Measurements from ENCODE around the gene HAX1.
"Not testable (repeated sequence)": the region's sequence is repeated elsewhere in the genome, so short reads cannot be mapped to it uniquely, and the experiment has no call there.

The HAX1 gene

GRCh38 chr1:154272217-154272998 is at the start of gene HAX1:
HAX1 (plus strand) TSS chr1:154272629; CDS start chr1:154272724, 95 bp downstream.
- DNase-seq, result peak; percentile 97

GRCh38 chr1:154222918-154223317 is 49.5 kb upstream of the HAX1 start:
- DNase-seq, result no peak

DNA sequence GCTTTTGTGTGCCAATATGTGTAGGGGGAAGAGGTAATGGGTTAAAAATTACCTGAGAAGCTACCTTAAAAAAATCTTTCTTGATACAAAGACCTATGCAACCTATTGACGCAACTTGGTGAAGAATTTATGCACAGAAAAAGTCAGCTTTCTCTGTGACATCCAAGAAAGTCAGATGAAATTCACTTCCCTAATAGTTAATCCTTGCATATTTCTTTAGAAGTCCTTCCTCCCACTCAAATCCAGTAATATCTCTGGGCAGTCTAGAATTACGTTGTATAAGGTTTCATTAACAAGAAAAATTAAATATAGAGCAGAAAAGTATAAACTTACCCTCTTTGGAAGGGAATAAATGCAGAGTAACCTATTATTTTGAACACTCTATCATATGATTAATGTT is 48.8 kb upstream of the HAX1 start:
- DNase-seq, result no peak

- DNase-seq, result no peak
Observed at GRCh38 chr1:154225370-154225769, 47.1 kb upstream of the HAX1 start.

- DNase-seq, result not testable (repeated sequence)
Observed at GRCh38 chr1:154231112-154231511, 41.3 kb upstream of the HAX1 start.

- DNase-seq, result not testable (repeated sequence)
Observed at GRCh38 chr1:154233127-154233526, 39.3 kb upstream of the HAX1 start.

DNA sequence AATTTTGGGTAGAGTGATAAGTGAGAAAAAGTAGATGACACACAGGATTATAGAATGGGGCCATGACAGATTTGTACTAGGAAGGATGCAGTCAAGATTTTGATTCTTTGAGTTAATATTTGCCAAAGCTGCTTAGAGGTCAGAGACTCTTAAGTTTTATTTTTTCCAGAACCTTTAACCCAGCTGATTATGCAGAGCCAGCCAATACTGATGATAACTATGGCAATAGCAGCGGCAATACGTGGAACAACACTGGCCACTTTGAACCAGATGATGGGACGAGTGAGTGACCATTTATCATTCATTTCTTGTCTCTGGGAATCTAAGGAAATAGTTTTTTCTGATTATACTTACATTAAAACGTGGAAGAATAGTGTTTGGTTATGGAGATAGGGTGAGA is 35.6 kb upstream of the HAX1 start:
- no peak for DNase-seq

GRCh38 chr1:154237435-154237834 is 35.0 kb upstream of the HAX1 start:
- no peak for DNase-seq

GRCh38 chr1:154237880-154238506 is 34.4 kb upstream of the HAX1 start:
- no peak for DNase-seq

DNA sequence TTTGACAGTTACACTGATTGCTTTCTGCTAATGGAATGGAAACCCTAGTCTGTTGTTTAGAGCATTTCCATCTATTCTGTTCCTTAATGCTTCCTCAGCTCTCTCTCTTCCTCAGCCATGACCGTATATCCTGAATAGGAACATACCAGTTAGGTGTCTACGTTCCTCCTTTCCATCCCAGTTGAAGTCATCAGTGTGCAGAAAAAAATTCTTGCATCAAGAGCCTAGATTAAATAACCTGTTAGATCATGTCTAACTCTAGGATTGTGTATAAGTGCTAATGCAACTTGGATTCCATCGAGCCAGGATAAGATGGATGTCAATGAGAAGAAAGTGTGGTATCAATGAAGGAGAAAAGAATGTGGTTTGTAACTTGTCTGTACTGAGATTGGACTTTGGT is 32.9 kb upstream of the HAX1 start:
- DNase-seq, result no peak

DNA sequence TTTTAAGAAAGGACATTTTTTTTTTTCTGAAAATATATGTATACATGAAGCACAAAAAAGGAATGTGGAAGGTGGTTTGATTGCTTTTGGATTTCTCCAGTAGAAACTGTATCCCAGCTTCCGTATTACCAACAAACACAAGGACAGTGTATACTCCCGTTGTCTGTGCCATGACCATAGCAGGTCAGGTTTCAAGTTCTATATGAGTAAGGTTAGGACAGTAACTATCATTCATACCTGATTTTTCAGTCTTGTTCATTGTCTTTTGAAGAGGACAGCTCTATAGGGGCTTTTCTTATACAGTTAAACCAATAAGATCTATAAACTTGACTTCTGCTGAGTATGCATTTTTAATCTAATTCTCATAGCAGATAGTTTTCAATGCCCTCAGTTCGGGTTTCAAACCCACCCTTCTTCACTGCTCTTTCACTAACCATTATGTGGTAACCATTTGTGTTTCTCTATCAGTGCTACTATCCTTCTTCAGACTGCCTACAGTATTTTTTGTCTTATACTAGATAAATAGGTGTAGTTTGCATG is 32.1 kb upstream of the HAX1 start:
- no peak for DNase-seq

DNA sequence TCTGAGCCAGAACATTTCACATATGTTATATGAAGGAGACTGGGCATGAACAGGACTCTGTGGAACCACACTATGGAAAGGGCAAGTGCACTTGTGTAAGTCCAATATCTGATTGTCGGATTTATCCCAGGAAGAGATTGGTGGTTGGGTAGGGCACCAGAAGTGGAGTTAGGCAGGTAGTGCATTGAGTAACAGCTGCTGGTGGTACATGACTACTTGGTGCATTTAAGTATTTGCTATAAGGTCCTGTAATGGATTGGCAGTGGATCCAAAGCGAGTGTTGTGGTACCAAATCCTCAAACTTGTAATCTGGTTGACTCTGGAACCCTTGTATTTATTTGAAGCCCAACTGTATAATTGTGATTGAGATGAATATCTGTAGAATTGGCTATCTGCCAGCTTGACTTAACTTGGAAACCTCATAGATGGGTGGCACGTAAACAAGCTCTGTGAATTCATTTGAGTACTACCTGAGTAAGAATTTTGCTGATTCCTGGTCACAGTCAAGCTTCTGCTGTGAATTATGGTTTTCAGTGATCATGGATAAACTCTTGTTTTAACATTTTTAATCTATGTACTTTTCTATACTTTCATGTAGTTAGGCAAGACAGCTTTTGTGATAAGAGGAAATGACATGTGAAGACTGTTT is 30.6 kb upstream of the HAX1 start:
- no peak for DNase-seq

- DNase-seq, result no peak
Observed at GRCh38 chr1:154253671-154254070, 18.8 kb upstream of the HAX1 start.

DNA sequence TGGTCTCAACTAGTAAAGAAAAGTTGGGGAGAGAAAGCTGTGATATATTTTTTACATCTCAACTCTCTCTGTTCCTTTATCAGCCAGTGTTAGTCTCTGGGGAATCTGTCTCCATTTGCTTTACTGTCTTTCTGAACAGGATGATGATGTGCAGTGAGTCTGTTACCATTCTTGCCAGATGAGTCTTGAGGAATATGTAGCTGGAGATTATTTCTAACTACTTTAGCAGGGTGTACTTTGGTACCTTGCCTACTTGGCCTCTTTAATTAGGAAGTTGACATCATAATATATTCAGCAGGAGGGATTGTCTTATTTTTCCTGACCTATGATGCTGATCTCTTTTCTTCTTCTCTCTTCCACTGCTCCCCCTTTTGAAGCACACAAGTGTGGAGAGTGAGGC is 15.7 kb upstream of the HAX1 start:
- no peak for DNase-seq

DNA sequence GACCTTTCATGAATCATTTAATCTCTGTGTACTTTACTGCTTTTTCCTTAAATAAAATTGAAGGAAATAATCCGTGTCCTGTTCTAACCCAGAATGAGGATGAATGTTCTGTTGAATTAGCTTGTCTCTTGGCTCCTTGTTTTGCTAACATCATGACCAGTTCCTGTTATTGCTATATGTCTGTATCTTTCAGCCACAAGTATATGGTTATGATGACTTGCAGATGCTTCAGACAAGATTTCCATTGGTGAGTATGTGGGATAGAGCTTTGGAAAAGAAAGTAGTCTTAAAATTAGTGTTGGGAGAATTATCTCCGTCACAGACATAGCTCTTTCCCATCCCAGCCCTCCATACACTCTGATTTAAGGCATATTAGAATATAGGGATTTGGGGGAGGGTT is 13.6 kb upstream of the HAX1 start:
- no peak for DNase-seq

- DNase-seq, result no peak
Observed at GRCh38 chr1:154260127-154260526, 12.3 kb upstream of the HAX1 start.

DNA sequence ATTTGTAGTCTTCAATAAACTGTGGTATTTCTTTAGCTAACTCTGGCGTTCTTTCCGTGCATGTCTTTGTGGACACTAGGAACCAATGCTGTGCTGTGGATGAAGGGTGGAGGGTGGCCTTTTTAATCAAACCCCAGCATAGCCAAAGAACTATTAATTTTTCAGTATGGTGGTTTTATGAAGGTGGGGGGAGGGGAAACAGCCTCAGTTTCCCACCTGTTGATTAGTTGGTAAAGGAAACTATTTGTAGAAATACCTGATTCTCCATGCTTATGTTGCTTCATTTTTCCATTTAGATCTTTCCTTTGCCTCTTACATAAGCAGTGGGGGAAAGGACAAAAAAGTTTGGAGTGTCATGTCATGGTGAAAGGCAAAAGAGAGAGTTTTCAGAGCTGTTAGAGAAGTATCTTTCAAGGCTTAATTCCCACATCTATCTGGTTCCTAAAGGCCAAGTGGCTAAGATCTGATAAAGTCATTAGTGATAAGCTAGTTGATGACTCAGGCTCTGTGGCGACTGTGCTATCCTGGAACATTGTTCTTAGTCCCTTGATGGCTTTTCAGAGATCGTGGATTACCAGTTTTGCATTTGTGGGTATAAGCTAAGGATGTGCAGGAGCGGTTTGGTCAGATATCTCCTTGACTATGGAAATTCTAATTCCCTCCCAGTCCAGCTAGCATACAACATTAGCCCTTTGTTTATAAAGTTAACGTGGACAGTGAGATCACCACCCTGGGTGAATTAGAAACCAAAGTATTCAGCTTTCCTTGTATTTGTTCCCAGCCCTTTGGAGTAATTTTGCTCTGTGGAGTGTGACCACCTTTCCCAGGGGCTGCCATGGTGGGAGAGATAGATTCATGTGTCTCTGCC is 8.7 kb upstream of the HAX1 start:
- no peak for DNase-seq

GRCh38 chr1:154264454-154264853 is 8.0 kb upstream of the HAX1 start:
- no peak for DNase-seq

DNA sequence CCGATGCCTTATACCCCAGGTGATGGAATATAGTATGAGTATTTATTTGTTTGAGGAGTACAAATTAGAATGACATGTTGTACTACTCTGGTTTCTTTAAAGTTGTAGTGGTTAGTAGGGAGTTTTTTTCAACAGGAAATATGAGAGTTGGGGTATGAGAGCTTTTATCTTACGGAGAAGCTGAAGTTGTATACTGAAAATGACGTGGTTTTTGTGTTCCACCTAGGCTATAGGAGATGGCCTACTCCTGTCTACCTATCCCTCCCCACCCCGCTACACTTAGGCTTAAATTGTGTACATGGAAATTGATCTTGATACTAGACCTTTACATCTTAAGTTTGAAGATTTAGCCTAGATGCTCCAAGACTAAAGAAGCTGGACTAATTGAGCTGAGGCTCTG is 6.8 kb upstream of the HAX1 start:
- no peak for DNase-seq

DNA sequence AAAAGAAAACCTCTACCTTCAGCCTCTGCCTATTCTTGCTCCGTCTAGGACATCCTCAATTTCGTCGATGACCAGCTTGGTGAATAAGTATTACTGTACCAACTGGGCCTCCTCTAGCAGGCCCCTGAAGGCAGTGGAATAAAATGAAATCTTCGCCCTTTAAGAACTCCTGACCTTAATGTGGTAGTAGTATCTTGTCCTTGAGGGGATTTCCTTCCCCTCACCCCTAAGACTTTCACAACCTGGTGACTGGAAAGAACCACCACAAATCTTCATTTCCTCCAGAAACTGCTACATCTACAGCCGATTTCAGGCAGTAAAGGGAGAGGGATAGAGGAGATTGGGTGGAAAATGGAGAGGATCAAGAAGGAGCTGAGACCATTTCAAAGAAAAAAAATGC is 1.6 kb upstream of the HAX1 start:
- no peak for DNase-seq

- DNase-seq, result no peak
Observed at GRCh38 chr1:154272999-154273563, 652 bp downstream of the HAX1 start.

DNA sequence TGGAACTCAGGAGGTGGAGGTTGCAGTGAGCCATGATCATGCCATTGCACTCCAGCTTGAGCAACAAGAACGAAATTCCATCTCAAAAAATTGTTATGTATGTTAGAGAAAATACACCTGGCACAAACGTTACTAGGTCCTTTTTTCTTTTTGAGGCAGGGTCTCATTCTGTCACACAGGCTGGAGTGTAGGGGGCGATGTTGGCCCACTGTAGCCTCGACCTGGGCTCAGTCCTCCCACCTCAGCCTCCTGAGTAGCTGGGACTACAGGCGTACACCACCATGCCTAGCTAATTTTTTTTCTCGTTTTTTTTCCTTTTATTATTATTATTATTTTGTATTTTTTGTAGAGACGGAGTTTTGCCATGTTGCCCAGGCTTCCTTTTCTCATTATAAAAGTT is 4.4 kb downstream of the HAX1 start:
- DNase-seq, result no peak

GRCh38 chr1:154287591-154287990 is 15.2 kb downstream of the HAX1 start:
- not testable (repeated sequence) for DNase-seq

All from activated CD8-positive, alpha-beta memory T cell treated with anti-CD3 and anti-CD28 coated beads, Interleukin-2, amount 50 U/mL, for 48 hours (primary cell).